HEK293 (cell line): ENCODE data around the gene SYNE1.
A peak's percentile ranks its signal among the peaks of the same experiment; 100 is the strongest.

Experiments used
- CTCF ChIA-PET: fragments of 350-600 bp; formaldehyde crosslinking; extraction: SDS; loops from one replicate; lab custom pipeline; 2021; ENCODE audit warnings: antibody characterized with exemption; lab: Yijun Ruan, JAX
- POLR2A ChIA-PET: fragments of 300-600 bp; formaldehyde crosslinking; extraction: SDS; loops from one replicate; lab custom pipeline; 2020; ENCODE audit warnings: antibody characterized with exemption, inconsistent platforms; lab: Yijun Ruan, JAX
- H3K27ac ChIP-seq: fragments of 200-500 bp; sonication (Bioruptor generic); 2 replicates; pipeline ENCODE4 v1.5.1; 2014; ENCODE audit warnings: low read depth, low read length, control low read depth, inconsistent platforms; ENCODE audit errors: extremely low read depth
- H3K36me3 ChIP-seq, 2 experiments: fragments of 200-500 bp in 1 of 2; sonication (Bioruptor generic) in 1 of 2; 1 replicate in 1 of 2; 2 replicates in 1 of 2; pipeline ENCODE4 v1.5.1; 2014 to 2017; ENCODE audit warnings: inconsistent platforms in 2 of 2, low read length in 2 of 2; ENCODE audit not compliant: control insufficient read depth in 2 of 2, insufficient read depth in 1 of 2
- H3K4me1 ChIP-seq: fragments of 200-500 bp; sonication (Bioruptor generic); 2 replicates; pipeline ENCODE4 v1.5.1; 2014; ENCODE audit warnings: mild to moderate bottlenecking, low read length, inconsistent platforms; ENCODE audit not compliant: control insufficient read depth, insufficient read depth
- H3K4me3 ChIP-seq: 2 replicates; pipeline ENCODE4 v1.5.1; 2011; ENCODE audit warnings: low read depth, mild to moderate bottlenecking, control low read depth, low read length, moderate library complexity
- H3K9me3 ChIP-seq: fragments of 200-500 bp; sonication (Bioruptor generic); 2 replicates; pipeline ENCODE4 v1.5.1; 2014; ENCODE audit warnings: low read depth, low read length, inconsistent platforms; ENCODE audit not compliant: control insufficient read depth, insufficient read depth
- FEZF1 ChIP-seq: fragments of 450-650 bp; formaldehyde crosslinking; IDR thresholded peaks from 2 replicates; pipeline ENCODE4 v1.5.1; 2016; ENCODE audit warnings: missing biosample characterization, missing genetic modification characterization
- GLI4 ChIP-seq: fragments of 450-650 bp; formaldehyde crosslinking; IDR thresholded peaks from 2 replicates; pipeline ENCODE4 v1.5.1; 2016; ENCODE audit warnings: missing biosample characterization, missing genetic modification characterization
- KLF10 ChIP-seq: fragments of 450-650 bp; IDR thresholded peaks from 2 replicates; pipeline ENCODE4 v1.5.1; 2018; ENCODE audit warnings: missing biosample characterization, mild to moderate bottlenecking, missing genetic modification characterization
- SP7 ChIP-seq: fragments of 450-650 bp; formaldehyde crosslinking; IDR thresholded peaks from 2 replicates; pipeline ENCODE4 v1.5.1; 2016; ENCODE audit warnings: missing biosample characterization, missing genetic modification characterization
- TCF7L2 ChIP-seq: IDR thresholded peaks from 2 replicates; pipeline ENCODE4 v1.6.1; 2011; ENCODE audit warnings: low read depth, mild to moderate bottlenecking, inconsistent platforms, low read length, moderate library complexity, borderline replicate concordance
- TRIM28 ChIP-seq: IDR thresholded peaks from 2 replicates; pipeline ENCODE4 v1.6.1; 2011; ENCODE audit warnings: low read length, control low read depth, borderline replicate concordance
- ZEB2 ChIP-seq: fragments of 450-650 bp; formaldehyde crosslinking; IDR thresholded peaks from 2 replicates; pipeline ENCODE4 v1.5.1; 2016; ENCODE audit warnings: missing biosample characterization, missing genetic modification characterization
- ZNF155 ChIP-seq: fragments of 450-650 bp; formaldehyde crosslinking; IDR thresholded peaks from 2 replicates; pipeline ENCODE4 v1.5.1; 2016; ENCODE audit warnings: missing biosample characterization, missing genetic modification characterization
- ZNF214 ChIP-seq: fragments of 450-650 bp; formaldehyde crosslinking; IDR thresholded peaks from 2 replicates; pipeline ENCODE4 v1.5.1; 2017; ENCODE audit warnings: missing biosample characterization, mild to moderate bottlenecking, missing genetic modification characterization, borderline replicate concordance
- ZNF23 ChIP-seq: fragments of 450-650 bp; formaldehyde crosslinking; IDR thresholded peaks from 2 replicates; pipeline ENCODE4 v1.5.1; 2016; ENCODE audit warnings: missing biosample characterization, missing genetic modification characterization, borderline replicate concordance
- ZNF24 ChIP-seq: fragments of 450-650 bp; formaldehyde crosslinking; IDR thresholded peaks from 2 replicates; pipeline ENCODE4 v1.5.1; 2016; ENCODE audit warnings: missing biosample characterization, missing genetic modification characterization
- ZNF37A ChIP-seq: fragments of 450-650 bp; IDR thresholded peaks from 2 replicates; pipeline ENCODE4 v1.5.1; 2018; ENCODE audit warnings: missing biosample characterization, missing genetic modification characterization
- ZNF404 ChIP-seq: fragments of 450-650 bp; formaldehyde crosslinking; IDR thresholded peaks from 2 replicates; pipeline ENCODE4 v1.5.1; 2017; ENCODE audit warnings: missing biosample characterization, missing genetic modification characterization
- ZNF514 ChIP-seq: fragments of 450-650 bp; formaldehyde crosslinking; IDR thresholded peaks from 2 replicates; pipeline ENCODE4 v1.5.1; 2016; ENCODE audit warnings: missing biosample characterization, missing genetic modification characterization
- ZNF530 ChIP-seq: fragments of 450-650 bp; formaldehyde crosslinking; IDR thresholded peaks from 2 replicates; pipeline ENCODE4 v1.5.1; 2016; ENCODE audit warnings: low read depth, missing biosample characterization, missing genetic modification characterization
- ZNF600 ChIP-seq: fragments of 450-650 bp; formaldehyde crosslinking; IDR thresholded peaks from 2 replicates; pipeline ENCODE4 v1.5.1; 2016; ENCODE audit warnings: missing biosample characterization, missing genetic modification characterization
- ZNF623 ChIP-seq: fragments of 450-650 bp; formaldehyde crosslinking; IDR thresholded peaks from 2 replicates; pipeline ENCODE4 v1.5.1; 2016; ENCODE audit warnings: missing biosample characterization, missing genetic modification characterization
- ZNF629 ChIP-seq: fragments of 450-650 bp; formaldehyde crosslinking; IDR thresholded peaks from 2 replicates; pipeline ENCODE4 v1.5.1; 2017; ENCODE audit warnings: missing biosample characterization, missing genetic modification characterization
- ZNF677 ChIP-seq: fragments of 450-650 bp; IDR thresholded peaks from 2 replicates; pipeline ENCODE4 v1.5.0; 2018; ENCODE audit warnings: missing biosample characterization, mild to moderate bottlenecking, missing genetic modification characterization, moderate library complexity
- ZNF692 ChIP-seq: fragments of 450-650 bp; formaldehyde crosslinking; IDR thresholded peaks from 2 replicates; pipeline ENCODE4 v1.5.1; 2016; ENCODE audit warnings: missing biosample characterization, missing genetic modification characterization
- ZNF704 ChIP-seq: fragments of 450-650 bp; formaldehyde crosslinking; IDR thresholded peaks from 2 replicates; pipeline ENCODE4 v1.5.1; 2016; ENCODE audit warnings: missing biosample characterization, missing genetic modification characterization
- ZNF707 ChIP-seq: fragments of 450-650 bp; formaldehyde crosslinking; IDR thresholded peaks from 2 replicates; pipeline ENCODE4 v1.5.1; 2016; ENCODE audit warnings: missing biosample characterization, missing genetic modification characterization
- ZNF830 ChIP-seq: fragments of 450-650 bp; IDR thresholded peaks from 2 replicates; pipeline ENCODE4 v1.5.0; 2018; ENCODE audit warnings: missing biosample characterization, missing genetic modification characterization, low read depth, mild to moderate bottlenecking, moderate library complexity
- ZNF837 ChIP-seq: fragments of 450-650 bp; formaldehyde crosslinking; IDR thresholded peaks from 2 replicates; pipeline ENCODE4 v1.5.1; 2016; ENCODE audit warnings: missing biosample characterization, missing genetic modification characterization
- ZSCAN5A ChIP-seq: fragments of 450-650 bp; formaldehyde crosslinking; IDR thresholded peaks from 2 replicates; pipeline ENCODE4 v1.5.1; 2016; ENCODE audit warnings: missing biosample characterization, missing genetic modification characterization
- TF ChIP-seq, protein P1 (sequence below): fragments of 450-650 bp; formaldehyde crosslinking; IDR thresholded peaks from 2 replicates; pipeline ENCODE4 v1.5.1; 2016; ENCODE audit warnings: missing biosample characterization, missing genetic modification characterization
- TF ChIP-seq, protein P2 (sequence below): fragments of 450-650 bp; formaldehyde crosslinking; IDR thresholded peaks from 2 replicates; pipeline ENCODE4 v1.5.1; 2017; ENCODE audit warnings: missing biosample characterization, mild to moderate bottlenecking, missing genetic modification characterization, moderate library complexity

The SYNE1 gene

DNA sequence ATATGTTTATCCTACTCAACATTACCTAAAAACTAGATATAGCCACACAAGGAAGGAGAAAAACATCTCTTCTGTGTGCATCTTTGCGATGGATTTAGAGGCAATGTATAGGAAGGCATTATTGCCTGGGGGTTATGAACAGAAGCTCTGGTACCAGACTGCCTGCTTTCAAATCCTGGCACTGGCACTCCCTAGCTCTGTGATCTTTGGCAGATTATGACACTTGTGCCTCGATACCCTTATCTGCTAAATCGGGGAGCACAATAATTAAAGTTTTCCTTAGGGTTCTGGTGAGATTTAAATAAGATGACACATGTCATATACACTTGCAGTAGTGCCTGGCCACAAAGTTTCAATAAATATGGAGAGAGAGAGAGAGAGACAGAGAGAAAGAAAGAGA lies 53.3 kb downstream of the SYNE1 start (continued):
- TF ChIP-seq ZNF677 (no peak), ZNF214 (tag by site-specific recombination) (no peak)
- TF ChIP-seq, protein P1, sequence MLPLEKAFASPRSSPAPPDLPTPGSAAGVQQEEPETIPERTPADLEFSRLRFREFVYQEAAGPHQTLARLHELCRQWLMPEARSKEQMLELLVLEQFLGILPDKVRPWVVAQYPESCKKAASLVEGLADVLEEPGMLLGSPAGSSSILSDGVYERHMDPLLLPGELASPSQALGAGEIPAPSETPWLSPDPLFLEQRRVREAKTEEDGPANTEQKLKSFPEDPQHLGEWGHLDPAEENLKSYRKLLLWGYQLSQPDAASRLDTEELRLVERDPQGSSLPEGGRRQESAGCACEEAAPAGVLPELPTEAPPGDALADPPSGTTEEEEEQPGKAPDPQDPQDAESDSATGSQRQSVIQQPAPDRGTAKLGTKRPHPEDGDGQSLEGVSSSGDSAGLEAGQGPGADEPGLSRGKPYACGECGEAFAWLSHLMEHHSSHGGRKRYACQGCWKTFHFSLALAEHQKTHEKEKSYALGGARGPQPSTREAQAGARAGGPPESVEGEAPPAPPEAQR (tag by site-specific recombination) = no peak

DNA sequence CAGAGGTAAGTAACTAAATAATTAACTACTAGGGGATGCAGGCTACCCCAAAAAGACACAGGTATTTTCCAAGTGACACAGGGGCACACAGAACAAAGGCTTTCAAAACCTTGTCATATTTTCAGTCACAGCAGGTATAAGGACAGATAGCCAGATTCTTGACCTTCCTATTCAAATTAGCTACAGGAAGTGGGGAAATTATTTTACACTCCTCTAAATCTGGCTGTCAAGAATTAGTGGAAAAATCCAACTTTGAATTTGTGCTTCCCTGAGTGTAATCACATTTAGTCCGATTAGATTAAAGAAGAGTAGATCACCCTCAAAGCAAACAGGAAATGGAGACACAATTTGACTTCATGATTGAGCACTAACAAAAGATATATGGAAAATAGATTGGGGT lies 60.6 kb downstream of the SYNE1 start:
- H3K27ac ChIP-seq = no peak overlapping the region
- TF ChIP-seq ZNF704 = no peak
- no peak for TF ChIP-seq ZNF404
- peak; percentile 64 for TF ChIP-seq ZNF707 (tag by site-specific recombination)
- TF ChIP-seq, all 188 proteins: peak for 1
- ChIA-PET POLR2A (no interaction called here), CTCF (interaction anchor here (2.0 kb wide), 1 partner anchor 66 kb away, joined by 6 read pairs; no protein-coding TSS in a partner anchor)
- Histone ChIP-seq H3K9me3 (no peaks in the 10 kb centered on the region), H3K4me3 (no peak overlapping the region), H3K36me3 (no peaks in the 10 kb centered on the region), H3K4me1 (peaks cover 30% of the 10 kb centered on the region)

DNA sequence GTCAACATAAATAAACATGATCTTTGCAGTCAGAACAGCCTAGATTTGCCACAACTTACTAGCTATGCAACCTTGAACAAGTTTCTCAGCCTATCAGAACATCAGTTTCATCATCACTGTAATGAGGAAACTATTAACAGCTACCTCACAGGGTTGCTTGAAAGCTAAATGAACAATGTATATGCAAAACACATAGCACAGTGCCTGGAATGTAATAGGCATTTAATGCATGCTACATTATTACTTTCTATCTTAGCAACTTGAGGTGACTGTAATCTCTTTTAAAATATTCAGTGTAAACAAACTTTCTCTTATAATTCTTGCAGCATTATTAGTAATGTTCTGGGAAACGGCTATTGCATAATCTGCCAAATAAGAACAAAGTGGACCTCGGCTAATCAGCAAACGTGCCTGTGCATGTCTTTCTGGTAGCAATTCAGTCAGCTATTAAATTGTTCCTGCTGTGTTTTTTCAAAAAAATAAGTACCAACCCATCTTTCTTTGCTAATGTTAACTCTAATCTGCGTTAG lies 61.5 kb downstream of the SYNE1 start:
- Histone ChIP-seq H3K4me3 (no peak overlapping the region), H3K36me3 (no peaks in the 10 kb centered on the region), H3K27ac (no peak overlapping the region), H3K4me1 (peaks cover 34% of the 10 kb centered on the region), H3K9me3 (no peaks in the 10 kb centered on the region)
- CTCF ChIA-PET = interaction anchor here (0.6 to 2.0 kb wide), 8 partner anchors 12 to 1740 kb away, joined by 3 to 10 read pairs (median 4); no protein-coding TSS in a partner anchor
- POLR2A ChIA-PET = interaction anchor here (0.7 kb wide), 1 partner anchor 87 kb away, joined by 5 read pairs; no protein-coding TSS in a partner anchor
- no peak for TF ChIP-seq ZNF530
- TF ChIP-seq ZNF623 (tag by site-specific recombination) = no peak
- TF ChIP-seq ZNF830 (tag by site-specific recombination) = no peak
- no peak for TF ChIP-seq ZNF155
- no peak for TF ChIP-seq ZNF514 (tag by site-specific recombination)
- no peak for TF ChIP-seq GLI4
- peak; percentile 68 for TF ChIP-seq ZEB2
- peak; percentile 39; the same call in 1 of the 2 replicates for TF ChIP-seq ZNF629
- TF ChIP-seq TRIM28 = peak; percentile 50; the same call in 1 of the 2 replicates
- peak; percentile 51; the same call in 1 of the 2 replicates for TF ChIP-seq KLF10
- TF ChIP-seq ZNF23 (tag by site-specific recombination) = no peak
- TF ChIP-seq FEZF1 (tag by site-specific recombination) = peak; percentile 77
- TF ChIP-seq ZSCAN5A (tag by site-specific recombination) = no peak
- 0 out of 2 replicates have a peak, but pooled peaks have one; percentile 13 for TF ChIP-seq SP7 (tag by site-specific recombination)
- TF ChIP-seq TCF7L2 = peak; percentile 40; the same call in 1 of the 2 replicates
- no peak for TF ChIP-seq ZNF837 (tag by site-specific recombination)
- TF ChIP-seq ZNF24 (tag by site-specific recombination) = 0 out of 2 replicates have a peak, but pooled peaks have one; percentile 20
- no peak for TF ChIP-seq ZNF37A (tag by site-specific recombination)
- 0 out of 2 replicates have a peak, but pooled peaks have one; percentile 21 for TF ChIP-seq ZNF692
- TF ChIP-seq, protein P2, sequence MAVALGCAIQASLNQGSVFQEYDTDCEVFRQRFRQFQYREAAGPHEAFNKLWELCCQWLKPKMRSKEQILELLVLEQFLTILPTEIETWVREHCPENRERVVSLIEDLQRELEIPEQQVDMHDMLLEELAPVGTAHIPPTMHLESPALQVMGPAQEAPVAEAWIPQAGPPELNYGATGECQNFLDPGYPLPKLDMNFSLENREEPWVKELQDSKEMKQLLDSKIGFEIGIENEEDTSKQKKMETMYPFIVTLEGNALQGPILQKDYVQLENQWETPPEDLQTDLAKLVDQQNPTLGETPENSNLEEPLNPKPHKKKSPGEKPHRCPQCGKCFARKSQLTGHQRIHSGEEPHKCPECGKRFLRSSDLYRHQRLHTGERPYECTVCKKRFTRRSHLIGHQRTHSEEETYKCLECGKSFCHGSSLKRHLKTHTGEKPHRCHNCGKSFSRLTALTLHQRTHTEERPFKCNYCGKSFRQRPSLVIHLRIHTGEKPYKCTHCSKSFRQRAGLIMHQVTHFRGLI (tag by site-specific recombination) = no peak
- TF ChIP-seq ZNF600 (tag by site-specific recombination) = no peak
